Islet precursor cell (in vitro differentiated cells): Measurements from ENCODE around the gene GNB2.
"Not testable (repeated sequence)": the region's sequence is repeated elsewhere in the genome, so short reads cannot be mapped to it uniquely, and the experiment has no call there.

ENCODE experiments used
- DNase-seq: peaks from one replicate; pipeline ENCODE4 v3.0.0-alpha.2; 2018

Gene GNB2

DNA sequence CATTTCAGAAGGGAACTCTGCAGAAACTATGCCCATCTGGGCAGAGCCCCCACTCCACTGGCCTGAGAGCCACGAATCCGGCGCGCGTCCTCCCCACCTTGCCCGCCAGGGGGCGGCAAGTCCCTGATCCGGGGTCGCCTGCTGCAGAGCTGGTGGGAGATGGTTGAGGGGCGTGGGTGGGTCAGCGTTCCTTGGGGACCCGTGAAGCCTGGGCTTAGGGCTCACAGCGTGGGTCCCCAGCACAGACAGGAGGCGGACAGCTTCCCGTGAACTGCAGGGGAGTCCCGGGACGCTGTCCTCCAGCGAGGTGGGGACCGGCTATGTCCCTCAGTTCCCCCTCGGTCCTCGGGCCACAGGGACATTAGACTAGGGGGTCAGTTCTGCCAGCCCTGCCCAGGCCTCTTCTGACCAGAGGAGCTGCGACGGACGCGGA lies 31.8 kb downstream of the GNB2 start:
- DNase-seq, result peak; percentile 92

DNA sequence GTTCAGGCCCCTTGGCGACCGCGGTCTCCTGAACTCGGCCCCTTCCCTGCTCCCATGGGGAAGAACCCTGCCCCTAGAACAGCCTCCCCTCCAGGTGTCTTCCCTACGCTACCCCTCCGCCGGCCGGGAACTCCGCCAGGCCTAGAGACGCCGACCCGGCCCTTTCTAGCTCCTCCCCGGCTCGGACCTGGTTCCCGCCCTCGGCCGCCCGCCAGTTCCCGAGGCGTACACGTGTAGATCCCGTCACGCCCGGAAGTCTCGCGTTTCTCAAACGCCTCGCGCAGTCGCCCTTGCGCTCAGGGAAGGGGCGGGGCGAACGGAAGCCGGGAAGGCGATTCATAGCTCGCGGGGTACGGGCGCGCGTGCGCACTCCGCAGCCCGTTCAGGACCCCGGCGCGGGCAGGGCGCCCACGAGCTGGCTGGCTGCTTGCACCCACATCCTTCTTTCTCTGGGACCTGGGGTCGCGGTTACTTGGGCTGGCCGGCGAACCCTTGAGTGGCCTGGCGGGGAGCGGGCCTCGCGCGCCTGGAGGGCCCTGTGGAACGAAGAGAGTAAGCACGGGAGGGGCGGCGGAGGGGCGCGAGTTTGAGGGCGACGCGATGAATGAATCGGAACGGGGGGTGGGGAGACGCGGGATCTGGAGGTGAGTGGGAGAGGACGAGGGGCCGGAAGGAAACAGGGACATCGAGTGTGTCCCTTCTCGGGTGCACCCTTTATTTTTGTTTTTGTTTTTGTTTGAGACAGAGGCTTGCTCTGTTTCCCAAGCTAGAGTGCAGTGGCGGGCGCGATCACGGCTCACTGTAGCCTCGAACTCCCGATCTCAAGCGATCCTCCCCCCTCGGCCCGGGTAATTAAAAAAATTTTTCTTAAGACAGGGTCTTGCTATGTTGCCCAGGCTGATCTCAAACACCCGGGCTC lies 32.5 kb downstream of the GNB2 start, which contains the start of gene POP7:
TSS of gene POP7 (plus strand) at position 369 of the 919 bp plus-strand sequence. CDS start 710 bp downstream, outside the sequence.
- peak; percentile 99 for DNase-seq

DNA sequence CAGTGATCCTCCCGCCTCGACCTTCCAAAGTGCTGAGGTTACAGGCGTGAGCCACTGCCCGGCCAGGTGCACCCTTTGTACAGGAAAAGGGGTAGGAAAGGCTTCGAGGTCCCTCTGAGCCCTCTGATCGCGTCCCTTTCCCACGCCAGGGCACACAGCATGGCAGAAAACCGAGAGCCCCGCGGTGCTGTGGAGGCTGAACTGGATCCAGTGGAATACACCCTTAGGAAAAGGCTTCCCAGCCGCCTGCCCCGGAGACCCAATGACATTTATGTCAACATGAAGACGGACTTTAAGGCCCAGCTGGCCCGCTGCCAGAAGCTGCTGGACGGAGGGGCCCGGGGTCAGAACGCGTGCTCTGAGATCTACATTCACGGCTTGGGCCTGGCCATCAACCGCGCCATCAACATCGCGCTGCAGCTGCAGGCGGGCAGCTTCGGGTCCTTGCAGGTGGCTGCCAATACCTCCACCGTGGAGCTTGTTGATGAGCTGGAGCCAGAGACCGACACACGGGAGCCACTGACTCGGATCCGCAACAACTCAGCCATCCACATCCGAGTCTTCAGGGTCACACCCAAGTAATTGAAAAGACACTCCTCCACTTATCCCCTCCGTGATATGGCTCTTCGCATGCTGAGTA lies 33.3 kb downstream of the GNB2 start:
- no peak for DNase-seq

DNA sequence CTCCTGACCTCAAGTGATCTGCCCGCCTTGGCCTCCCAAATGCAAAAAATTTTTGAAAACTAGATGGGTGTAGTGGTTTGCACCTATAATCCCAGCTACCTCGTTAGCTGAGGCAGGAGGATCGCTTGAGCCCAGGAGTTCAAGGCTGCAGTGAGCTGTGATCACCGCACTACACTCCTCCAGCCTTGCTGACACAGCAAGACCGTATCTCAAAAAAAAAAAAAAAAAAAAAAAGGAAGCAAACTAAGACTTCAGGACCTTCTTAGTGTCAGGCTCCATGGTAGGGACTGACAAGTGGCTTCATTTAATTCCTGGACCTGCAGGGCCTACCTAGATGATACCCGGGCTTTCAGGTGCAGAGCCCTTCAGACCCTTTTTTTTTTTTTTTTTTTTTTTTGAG lies 34.9 kb downstream of the GNB2 start:
- no peak for DNase-seq

DNA sequence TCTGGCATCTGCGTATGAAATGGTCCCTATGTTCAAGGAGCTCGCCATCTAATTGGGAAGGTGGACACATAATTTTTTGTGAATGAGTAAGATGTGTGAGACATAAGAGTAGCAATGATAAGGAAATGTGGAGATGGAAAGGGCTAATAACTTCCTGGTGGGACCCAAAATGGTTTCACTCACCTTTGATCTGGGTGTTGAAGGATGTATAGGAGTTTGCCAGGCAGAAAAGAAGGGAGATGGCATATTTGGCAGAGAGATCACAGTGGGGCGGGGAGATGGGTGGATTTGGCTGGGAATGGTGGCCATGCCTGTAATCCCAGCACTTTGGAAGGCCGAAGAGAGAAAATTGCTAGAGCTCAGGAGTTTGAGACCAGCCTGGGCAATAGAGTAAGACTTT lies 36.9 kb downstream of the GNB2 start:
- no peak for DNase-seq

DNA sequence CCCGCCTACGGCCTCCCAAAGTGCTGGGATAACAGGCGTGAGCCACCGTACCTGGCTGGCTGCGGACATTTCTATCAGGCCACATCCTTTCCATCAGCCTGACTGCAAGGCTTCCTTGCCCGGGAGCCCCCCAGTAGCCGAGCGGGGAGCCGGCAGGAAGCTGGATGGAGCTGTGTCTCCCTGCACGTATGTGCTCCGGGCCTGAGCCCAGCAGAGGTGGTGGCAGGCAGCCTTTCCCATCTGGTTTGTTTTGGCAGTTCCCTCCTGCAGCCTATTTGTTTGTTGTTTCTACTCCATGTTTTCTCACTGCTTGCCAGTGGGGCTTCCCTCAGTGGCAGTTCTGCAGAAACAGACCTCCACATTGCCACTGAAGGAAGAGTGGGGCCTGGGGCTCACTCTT lies 37.8 kb downstream of the GNB2 start:
- no peak for DNase-seq

DNA sequence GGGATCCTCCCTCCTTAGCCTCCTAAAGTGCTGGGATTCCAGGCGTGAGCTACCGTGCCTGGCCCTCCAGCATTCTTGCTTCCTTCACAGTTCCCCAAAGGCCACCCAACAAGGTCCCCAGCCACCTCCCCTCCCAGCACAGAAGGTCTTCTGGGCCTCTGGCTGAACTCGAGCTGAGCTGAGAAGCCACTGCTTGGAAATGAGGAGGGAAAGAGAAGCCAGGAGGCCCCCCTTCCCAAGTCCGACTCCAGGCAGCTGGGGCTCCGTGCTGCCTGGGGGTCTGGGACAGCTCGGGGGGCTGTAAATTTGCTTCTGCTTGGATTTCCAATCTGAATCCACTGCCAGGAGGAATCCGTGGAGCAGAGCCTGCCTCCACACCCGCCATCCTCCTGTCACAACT lies 41.2 kb downstream of the GNB2 start:
- no peak for DNase-seq

DNA sequence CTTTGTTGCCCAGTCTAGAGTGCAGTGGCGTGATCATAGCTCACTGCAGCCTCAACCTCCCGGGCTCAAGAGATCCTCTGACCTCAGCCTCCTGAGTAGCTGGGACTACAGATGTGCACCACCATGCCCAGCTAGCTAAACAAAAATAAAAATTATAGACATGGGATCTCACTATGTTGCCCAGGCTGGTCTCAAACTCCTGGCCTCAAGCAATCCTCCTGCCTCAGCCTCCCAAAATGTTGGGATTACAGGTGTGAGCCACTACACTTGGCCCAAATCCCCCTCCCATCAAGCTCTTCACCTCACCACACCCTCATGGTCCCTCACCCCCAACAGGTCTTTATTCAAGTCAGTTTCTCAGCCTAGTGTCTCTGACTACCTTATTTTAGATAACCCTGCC lies 43.5 kb downstream of the GNB2 start:
- DNase-seq, result not testable (repeated sequence)

DNA sequence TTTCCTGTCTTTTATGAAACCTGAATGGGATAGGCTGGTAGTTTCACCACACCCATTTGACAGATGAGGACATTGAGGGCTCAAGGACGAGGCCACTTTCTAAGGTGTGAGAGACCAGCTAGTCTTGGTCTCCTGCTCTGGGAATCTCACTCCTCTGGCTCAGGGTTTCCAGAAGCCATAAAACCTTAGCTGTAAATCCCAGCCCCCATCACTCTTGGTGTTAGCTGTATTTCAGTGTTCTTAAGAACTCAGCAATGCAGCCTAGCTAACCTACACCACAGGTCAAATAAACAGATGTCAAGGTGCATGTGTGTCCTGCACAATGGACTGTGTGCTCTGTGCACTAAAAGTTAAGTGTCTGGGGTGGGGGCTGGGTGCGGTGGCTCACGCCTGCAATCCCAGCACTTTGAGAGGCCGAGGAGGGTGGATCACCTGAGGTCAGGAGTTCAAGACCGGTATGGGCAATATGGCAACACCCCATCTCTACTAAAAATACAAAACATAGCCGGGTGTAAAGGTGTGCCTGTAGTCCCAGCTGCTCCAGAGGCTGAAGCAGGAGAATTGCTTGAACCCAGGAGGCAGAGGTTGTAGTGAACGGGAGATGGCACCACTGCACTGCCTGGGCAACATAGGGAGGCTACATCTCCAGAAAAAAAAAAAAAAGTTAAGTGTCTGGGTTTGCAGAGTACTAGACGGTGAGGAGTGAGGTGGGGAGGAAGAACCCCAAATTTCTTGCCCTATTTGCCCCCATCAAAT lies 46.2 kb downstream of the GNB2 start:
- DNase-seq, result no peak

DNA sequence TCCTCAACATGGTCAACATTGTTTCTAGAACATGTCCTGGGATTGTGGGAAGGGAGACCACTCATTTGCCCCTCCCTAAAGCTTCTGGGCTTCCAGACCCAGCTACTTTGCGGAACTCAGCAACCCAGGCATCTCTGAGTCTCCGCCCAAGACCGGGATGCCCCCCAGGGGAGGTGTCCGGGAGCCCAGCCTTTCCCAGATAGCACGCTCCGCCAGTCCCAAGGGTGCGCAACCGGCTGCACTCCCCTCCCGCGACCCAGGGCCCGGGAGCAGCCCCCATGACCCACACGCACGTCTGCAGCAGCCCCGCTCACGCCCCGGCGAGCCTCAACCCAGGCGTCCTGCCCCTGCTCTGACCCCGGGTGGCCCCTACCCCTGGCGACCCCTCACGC lies 46.7 kb downstream of the GNB2 start, which contains the start of gene EPO:
TSS of gene EPO (plus strand) at position 190 of the 392 bp plus-strand sequence. CDS start 513 bp downstream, outside the sequence.
- DNase-seq, result no peak

DNA sequence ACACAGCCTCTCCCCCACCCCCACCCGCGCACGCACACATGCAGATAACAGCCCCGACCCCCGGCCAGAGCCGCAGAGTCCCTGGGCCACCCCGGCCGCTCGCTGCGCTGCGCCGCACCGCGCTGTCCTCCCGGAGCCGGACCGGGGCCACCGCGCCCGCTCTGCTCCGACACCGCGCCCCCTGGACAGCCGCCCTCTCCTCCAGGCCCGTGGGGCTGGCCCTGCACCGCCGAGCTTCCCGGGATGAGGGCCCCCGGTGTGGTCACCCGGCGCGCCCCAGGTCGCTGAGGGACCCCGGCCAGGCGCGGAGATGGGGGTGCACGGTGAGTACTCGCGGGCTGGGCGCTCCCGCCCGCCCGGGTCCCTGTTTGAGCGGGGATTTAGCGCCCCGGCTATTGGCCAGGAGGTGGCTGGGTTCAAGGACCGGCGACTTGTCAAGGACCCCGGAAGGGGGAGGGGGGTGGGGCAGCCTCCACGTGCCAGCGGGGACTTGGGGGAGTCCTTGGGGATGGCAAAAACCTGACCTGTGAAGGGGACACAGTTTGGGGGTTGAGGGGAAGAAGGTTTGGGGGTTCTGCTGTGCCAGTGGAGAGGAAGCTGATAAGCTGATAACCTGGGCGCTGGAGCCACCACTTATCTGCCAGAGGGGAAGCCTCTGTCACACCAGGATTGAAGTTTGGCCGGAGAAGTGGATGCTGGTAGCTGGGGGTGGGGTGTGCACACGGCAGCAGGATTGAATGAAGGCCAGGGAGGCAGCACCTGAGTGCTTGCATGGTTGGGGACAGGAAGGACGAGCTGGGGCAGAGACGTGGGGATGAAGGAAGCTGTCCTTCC lies 47.3 kb downstream of the GNB2 start:
- DNase-seq, result no peak

DNA sequence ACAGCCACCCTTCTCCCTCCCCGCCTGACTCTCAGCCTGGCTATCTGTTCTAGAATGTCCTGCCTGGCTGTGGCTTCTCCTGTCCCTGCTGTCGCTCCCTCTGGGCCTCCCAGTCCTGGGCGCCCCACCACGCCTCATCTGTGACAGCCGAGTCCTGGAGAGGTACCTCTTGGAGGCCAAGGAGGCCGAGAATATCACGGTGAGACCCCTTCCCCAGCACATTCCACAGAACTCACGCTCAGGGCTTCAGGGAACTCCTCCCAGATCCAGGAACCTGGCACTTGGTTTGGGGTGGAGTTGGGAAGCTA lies 47.9 kb downstream of the GNB2 start:
- DNase-seq, result no peak

DNA sequence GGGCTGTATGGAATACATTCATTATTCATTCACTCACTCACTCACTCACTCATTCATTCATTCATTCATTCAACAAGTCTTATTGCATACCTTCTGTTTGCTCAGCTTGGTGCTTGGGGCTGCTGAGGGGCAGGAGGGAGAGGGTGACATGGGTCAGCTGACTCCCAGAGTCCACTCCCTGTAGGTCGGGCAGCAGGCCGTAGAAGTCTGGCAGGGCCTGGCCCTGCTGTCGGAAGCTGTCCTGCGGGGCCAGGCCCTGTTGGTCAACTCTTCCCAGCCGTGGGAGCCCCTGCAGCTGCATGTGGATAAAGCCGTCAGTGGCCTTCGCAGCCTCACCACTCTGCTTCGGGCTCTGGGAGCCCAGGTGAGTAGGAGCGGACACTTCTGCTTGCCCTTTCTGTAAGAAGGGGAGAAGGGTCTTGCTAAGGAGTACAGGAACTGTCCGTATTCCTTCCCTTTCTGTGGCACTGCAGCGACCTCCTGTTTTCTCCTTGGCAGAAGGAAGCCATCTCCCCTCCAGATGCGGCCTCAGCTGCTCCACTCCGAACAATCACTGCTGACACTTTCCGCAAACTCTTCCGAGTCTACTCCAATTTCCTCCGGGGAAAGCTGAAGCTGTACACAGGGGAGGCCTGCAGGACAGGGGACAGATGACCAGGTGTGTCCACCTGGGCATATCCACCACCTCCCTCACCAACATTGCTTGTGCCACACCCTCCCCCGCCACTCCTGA lies 49.1 kb downstream of the GNB2 start:
- DNase-seq, result no peak

DNA sequence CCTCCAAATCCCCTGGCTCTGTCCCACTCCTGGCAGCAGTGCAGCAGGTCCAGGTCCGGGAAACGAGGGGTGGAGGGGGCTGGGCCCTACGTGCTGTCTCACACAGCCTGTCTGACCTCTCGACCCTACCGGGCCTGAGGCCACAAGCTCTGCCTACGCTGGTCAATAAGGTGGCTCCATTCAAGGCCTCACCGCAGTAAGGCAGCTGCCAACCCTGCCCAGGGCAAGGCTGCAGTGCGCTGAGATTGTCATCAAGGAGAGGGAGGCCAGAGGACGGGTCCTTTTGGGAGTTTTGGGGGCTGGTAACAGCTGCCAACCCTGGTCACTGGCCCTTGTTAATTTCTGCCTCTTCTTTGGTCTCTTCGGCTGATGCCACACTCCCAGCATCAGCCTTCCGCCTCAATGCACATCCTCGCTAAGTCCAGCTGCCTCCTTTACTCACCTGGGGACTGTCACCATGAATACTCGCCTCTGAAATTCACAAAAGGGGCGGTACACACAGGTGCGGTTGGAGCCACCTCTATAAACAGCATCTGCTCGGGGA lies 50.3 kb downstream of the GNB2 start:
- DNase-seq, result no peak

DNA sequence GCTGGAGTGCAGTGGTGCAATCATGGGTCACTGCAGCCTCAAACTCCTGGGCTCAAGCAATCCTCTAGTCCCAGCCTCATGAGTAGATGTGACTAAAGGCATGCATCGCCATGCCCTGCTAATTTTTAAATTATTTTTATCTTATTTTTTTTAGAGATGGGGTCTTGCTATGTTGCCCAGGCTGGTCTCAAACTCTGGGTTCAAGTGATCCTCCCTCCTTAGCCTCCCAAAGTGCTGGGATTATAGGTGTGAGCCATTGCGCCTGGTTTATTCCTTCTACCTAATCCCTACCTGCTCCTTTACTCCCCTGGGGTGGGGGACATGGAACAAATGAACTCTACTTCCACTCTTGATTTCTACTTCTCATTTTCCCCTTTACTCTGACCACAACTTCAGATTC lies 50.8 kb downstream of the GNB2 start:
- DNase-seq, result not testable (repeated sequence)

DNA sequence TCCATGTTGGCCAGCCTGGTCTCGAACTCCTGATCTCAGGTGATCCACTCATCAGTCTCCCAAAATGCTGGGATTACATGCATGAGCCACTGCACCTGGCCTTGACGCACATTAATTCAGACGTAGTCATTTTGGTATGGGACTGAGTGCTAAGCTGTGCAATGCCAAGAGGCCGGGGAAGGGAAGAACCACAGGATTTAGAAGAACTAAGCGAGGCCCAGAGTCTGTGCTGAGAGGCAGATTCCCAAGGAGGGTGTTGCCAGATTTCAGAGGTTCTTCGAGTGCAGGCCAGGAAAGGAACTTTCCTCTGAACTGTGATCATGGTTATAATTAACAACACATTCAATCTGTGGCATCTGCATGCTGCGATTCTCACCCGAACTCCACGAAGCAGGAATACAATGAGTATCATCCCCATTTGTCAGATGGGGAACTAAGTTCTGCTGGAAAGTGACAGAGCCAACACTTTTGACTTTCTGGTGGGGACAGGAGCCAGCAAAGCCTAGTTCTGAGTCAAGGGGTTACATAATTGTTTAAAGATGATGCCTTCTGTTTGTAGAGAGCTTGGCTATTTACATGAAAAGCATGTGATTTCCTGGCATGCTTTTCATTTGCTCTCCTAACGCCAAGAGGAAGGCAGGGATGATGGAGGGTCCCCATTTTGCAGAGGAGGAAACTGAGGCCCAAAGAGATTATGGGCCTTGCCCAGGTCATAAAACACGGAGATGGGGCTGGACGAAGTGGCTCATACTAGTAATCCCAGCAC lies 53.6 kb downstream of the GNB2 start:
- DNase-seq, result no peak

DNA sequence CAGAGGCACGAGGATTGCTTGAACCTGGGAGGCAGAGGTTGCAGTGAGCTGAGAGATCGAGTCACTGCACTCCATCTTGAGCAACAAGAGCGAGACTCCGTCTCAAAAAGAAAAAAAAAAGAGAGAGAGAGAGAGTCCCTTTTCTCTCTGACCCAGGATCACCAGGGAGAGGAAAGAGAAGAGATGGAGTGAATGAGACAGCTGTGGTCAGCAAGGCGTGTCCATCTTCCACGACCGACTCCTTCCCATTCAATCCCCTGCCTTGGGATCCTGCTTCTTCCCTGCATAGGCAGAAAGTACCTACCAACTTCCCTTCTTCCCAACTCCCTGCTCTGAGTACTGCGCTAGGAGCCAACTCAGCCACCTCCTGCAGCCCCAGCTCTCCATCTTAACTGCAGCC lies 54.7 kb downstream of the GNB2 start:
- no peak for DNase-seq
